A673 (cell line): ENCODE measurements around the gene NECAP2.

ENCODE experiments used
- CTCF ChIP-seq: fragments of 300-800, 200-600 bp; sonication (generic); conservative IDR thresholded peaks from 2 replicates; pipeline ENCODE4 v1.5.1; 2017; ENCODE audit warnings: low read depth, mild to moderate bottlenecking, antibody characterized with exemption, low read length, moderate library complexity, mixed read lengths
- EZH2 ChIP-seq: fragments of 200-600 bp; sonication (generic); IDR thresholded peaks from 2 replicates; pipeline ENCODE4 v1.6.1; 2017; ENCODE audit warnings: borderline replicate concordance, low read depth, mild to moderate bottlenecking, mixed read lengths, antibody characterized with exemption, low read length; ENCODE audit not compliant: poor library complexity, severe bottlenecking

- TF ChIP-seq CTCF (no peak), EZH2 (no peak)
These were observed 2.4 kb downstream of the NECAP2 start for GRCh38 chr1:16442941-16443340.
